HepG2 (cell line): ENCODE results near the gene KCNT1. TPM values are rescaled to one million over a fixed set of nuclear protein-coding genes. Genes with fewer than 3 reads are reported as not detected.

Experiments
- ATAC-seq: fragments of 200-7000 bp; cut with Tn5 transposase; 3 replicates; pipeline ENCODE4 v1.9.1; 2020; ENCODE audit warnings: mild to moderate bottlenecking, moderate library complexity
- Bru-seq: library from RNA; stranded (reverse); fragments of 400-500 nt; gene quantifications from one replicate; lab custom pipeline; 2021; lab: Mats Ljungman, UMichigan
- BruChase-seq, 2 experiments: library from RNA; stranded (reverse); fragments of 400-500 nt; gene quantifications; one replicate each; lab custom pipeline; 2021; lab: Mats Ljungman, UMichigan
- BruUV-seq: library from RNA; stranded (reverse); fragments of 400-500 nt; replicated peaks from 2 replicates; lab custom pipeline; 2021; lab: Mats Ljungman, UMichigan
- CTCF ChIA-PET: fragments of 300-600 bp; formaldehyde crosslinking; extraction: SDS; loops from one replicate; lab custom pipeline; 2021; ENCODE audit warnings: low total read pairs, inconsistent platforms, low intra/inter-chr PET ratio; lab: Yijun Ruan, JAX
- POLR2A ChIA-PET: fragments of 350-600 bp; sonication (Branson Sonifier 250); formaldehyde crosslinking; loops from one replicate; lab custom pipeline; 2020; ENCODE audit warnings: antibody characterized with exemption, inconsistent platforms; lab: Yijun Ruan, JAX
- DNase-seq: peaks from one replicate; pipeline ENCODE4 v3.0.0-alpha.2; 2015; ENCODE audit warnings: low spot score
- FAIRE-seq: peaks from 3 replicates; lab custom pipeline; 2011; peaks lifted over from hg19 to GRCh38; lab: Jason Lieb, UNC
- H2AFZ ChIP-seq: one replicate; pipeline ENCODE4 v1.6.1; 2011; ENCODE audit warnings: low read length, inconsistent platforms
- H3K27ac ChIP-seq: fragments of 300-600 bp; 3 replicates; pipeline ENCODE4 v1.8.0; 2011; ENCODE audit warnings: mixed run types, mild to moderate bottlenecking, mixed read lengths, low read length, inconsistent platforms; ENCODE audit not compliant: insufficient read depth; ENCODE audit errors: extremely low read length
- H3K27me3 ChIP-seq, 2 experiments: fragments of 200-600 bp in 1 of 2; 2 replicates in 1 of 2; 3 replicates in 1 of 2; pipeline versions ENCODE4 v1.6.0 to v1.8.0; 2011; ENCODE audit warnings: low read length in 2 of 2, mild to moderate bottlenecking in 2 of 2, moderate library complexity in 2 of 2, inconsistent platforms in 1 of 2; ENCODE audit not compliant: insufficient read depth in 2 of 2, control insufficient read depth in 1 of 2
- H3K36me3 ChIP-seq, 2 experiments: fragments of 200-600 bp in 1 of 2; replicated peaks in 1 of 2; 2 replicates in 1 of 2; 3 replicates in 1 of 2; pipeline versions ENCODE4 v1.5.1 to v1.8.0; 2011; ENCODE audit warnings: low read length in 2 of 2, inconsistent platforms in 1 of 2; ENCODE audit not compliant: insufficient read depth in 2 of 2, control insufficient read depth in 1 of 2
- H3K4me1 ChIP-seq: 2 replicates; pipeline ENCODE4 v1.5.1; 2012; ENCODE audit warnings: low read length, inconsistent platforms; ENCODE audit not compliant: insufficient read depth
- H3K4me2 ChIP-seq: 2 replicates; pipeline ENCODE4 v1.6.0; 2011; ENCODE audit warnings: low read depth, low read length, inconsistent platforms
- H3K4me3 ChIP-seq, 3 experiments: fragments of 200-600 bp in 1 of 3; sonication (generic), shearing (Covaris generic) in 1 of 3; replicated peaks in 1 of 3; 2 replicates each; pipeline ENCODE4 v1.5.1; 2011 to 2016; ENCODE audit warnings: low read length in 3 of 3, inconsistent platforms in 2 of 3, low read depth in 2 of 3, mild to moderate bottlenecking in 2 of 3, control low read depth in 1 of 3, mixed read lengths in 1 of 3; ENCODE audit not compliant: insufficient read depth in 1 of 3
- H3K79me2 ChIP-seq: one replicate; pipeline ENCODE4 v1.6.1; 2011; ENCODE audit warnings: low read length, inconsistent platforms; ENCODE audit not compliant: insufficient read depth
- H3K9ac ChIP-seq: 2 replicates; pipeline ENCODE4 v1.6.0; 2011; ENCODE audit warnings: mild to moderate bottlenecking, low read depth, low read length, inconsistent platforms; ENCODE audit not compliant: insufficient read depth
- H3K9me3 ChIP-seq: 2 replicates; pipeline ENCODE4 v1.5.1; 2012; ENCODE audit warnings: mild to moderate bottlenecking, low read length
- H4K20me1 ChIP-seq: 2 replicates; pipeline ENCODE4 v1.6.0; 2011; ENCODE audit warnings: inconsistent platforms, mild to moderate bottlenecking, low read length, moderate library complexity; ENCODE audit not compliant: insufficient read depth
- MAFG ChIP-seq: sonication (generic); formaldehyde crosslinking; IDR thresholded peaks from 2 replicates; pipeline ENCODE4 v1.5.1; 2020; ENCODE audit warnings: mild to moderate bottlenecking, missing genetic modification reagents
- MXI1 ChIP-seq: IDR thresholded peaks from 3 replicates; pipeline ENCODE4 v1.6.1; 2012; ENCODE audit warnings: low read depth, low read length, inconsistent platforms, borderline replicate concordance
- PAX8 ChIP-seq: sonication (generic); formaldehyde crosslinking; IDR thresholded peaks from 2 replicates; pipeline ENCODE4 v1.8.0; 2022; ENCODE audit warnings: mild to moderate bottlenecking, missing genetic modification reagents, borderline replicate concordance
- SALL1 ChIP-seq: sonication (generic); formaldehyde crosslinking; IDR thresholded peaks from 2 replicates; pipeline ENCODE4 v1.8.0; 2022; ENCODE audit warnings: mild to moderate bottlenecking, missing genetic modification reagents
- STAG1 ChIP-seq: sonication (generic); formaldehyde crosslinking; IDR thresholded peaks from 2 replicates; pipeline ENCODE4 v1.4.0; 2020; ENCODE audit warnings: missing genetic modification reagents
- SUZ12 ChIP-seq: fragments of 150-350 bp; IDR thresholded peaks from 2 replicates; pipeline ENCODE4 v1.6.1; 2014; ENCODE audit warnings: low read depth, low read length
- XRCC5 ChIP-seq: fragments of 200-400 bp; formaldehyde crosslinking; optimal IDR thresholded peaks from 2 replicates; pipeline ENCODE3; 2017; ENCODE audit warnings: mild to moderate bottlenecking, low read length
- ZNF687 ChIP-seq: sonication (generic); formaldehyde crosslinking; IDR thresholded peaks from 2 replicates; pipeline ENCODE4 v1.5.1; 2020; ENCODE audit warnings: mild to moderate bottlenecking, missing genetic modification reagents, moderate library complexity
- ZNF792 ChIP-seq: IDR thresholded peaks from 2 replicates; pipeline ENCODE4 v1.6.1; 2016
- WGBS: methylation state at CpG from one replicate; pipeline ENCODE4 v1.1.6; 2017; ENCODE audit warnings: low lambda C conversion rate; 5-methylcytosine and 5-hydroxymethylcytosine counted together
- in situ Hi-C: cut with HindIII; loops from 2 replicates; pipeline ENCODE4 v1.10.0; 2017; ENCODE audit warnings: low pct_unique_long_range_greater_than_20kb; ENCODE audit not compliant: extremely low pct_ligation_motif_present
- intact Hi-C: fragments of 100-400 bp; cut with micrococcal nuclease; formaldehyde crosslinking; loops from one replicate; pipeline ENCODE4 v1.10.0; 2022; ENCODE audit not compliant: unreplicated experiment
- long read RNA-seq, 2 experiments: library from RNA in 1 of 2; library from polyadenylated mRNA in 1 of 2; stranded (forward) in 1 of 2; unstranded in 1 of 2; transcript quantifications; one replicate each; pipeline ENCODE4 v2.0.0, GENCODE V29; 2019 to 2022
- polyA minus RNA-seq, 3 experiments: library from RNA; depleted of rRNA, polyadenylated mRNA; stranded (reverse); fragments of >200 nt; gene quantifications; 2 replicates each; pipeline ENCODE4 v1.2.3, GENCODE V29; 2011; ENCODE audit warnings: low replicate concordance in 1 of 3
- polyA plus RNA-seq, 8 experiments: library from polyadenylated mRNA; depleted of rRNA in 3 of 8; stranded (reverse) in 7 of 8; unstranded in 1 of 8; fragments of >200 nt; fragmentation: Illumina TruSeq in 4 of 8; extraction: Trizol in 4 of 8; gene quantifications; 2 replicates each; pipeline versions ENCODE4 v1.2.1 to v1.2.3, GENCODE V29; 2011 to 2016; ENCODE audit warnings: low read depth in 4 of 8, missing spikeins in 1 of 8, mixed read lengths in 1 of 8; ENCODE audit not compliant: insufficient read depth in 1 of 8
- total RNA-seq, 5 experiments: library from RNA; depleted of rRNA; stranded (reverse); fragments of >200 nt; fragmentation: Illumina TruSeq; extraction: Trizol; gene quantifications; 2 replicates each; pipeline ENCODE4 v1.2.3, GENCODE V29; 2016; ENCODE audit warnings: low read depth in 1 of 5
- TF ChIP-seq, protein P1 (sequence below): sonication (generic); formaldehyde crosslinking; IDR thresholded peaks from 2 replicates; pipeline ENCODE4 v1.9.0; 2021; ENCODE audit warnings: missing genetic modification reagents, mild to moderate bottlenecking, borderline replicate concordance
- TF ChIP-seq, protein P2 (sequence below): sonication (generic); formaldehyde crosslinking; IDR thresholded peaks from 2 replicates; pipeline ENCODE4 v1.4.0; 2020; ENCODE audit warnings: missing genetic modification reagents, mild to moderate bottlenecking, borderline replicate concordance

The KCNT1 gene
- total RNA-seq (2016; rRNA removed; fragmentation: Illumina TruSeq; extraction: Trizol) (not detected in 2 replicates), polyA plus RNA-seq (2011; rRNA removed) (not detected in 2 replicates), polyA minus RNA-seq (2011; rRNA and poly(A)+ RNA removed; ENCODE audit: low replicate concordance) (not detected in 2 replicates), Bru-seq, nascent RNA (not detected), BruChase-seq, experiment 1, labeled RNA remaining after a 6-hour chase (not detected), BruChase-seq, experiment 2, labeled RNA remaining after a 2-hour chase (not detected)
- total RNA-seq (2016; cell fraction: cytosol; rRNA removed; fragmentation: Illumina TruSeq; extraction: Trizol; ENCODE audit: low read depth) = not detected in 2 replicates
- not detected in 2 replicates for total RNA-seq (2016; cell fraction: insoluble cytoplasmic fraction; rRNA removed; fragmentation: Illumina TruSeq; extraction: Trizol)
- not detected in 2 replicates for total RNA-seq (2016; cell fraction: membrane; rRNA removed; fragmentation: Illumina TruSeq; extraction: Trizol)
- total RNA-seq (2016; cell fraction: nucleus; rRNA removed; fragmentation: Illumina TruSeq; extraction: Trizol) = not detected in 2 replicates
- polyA plus RNA-seq (2011; cell fraction: cytosol; rRNA removed) = not detected in 2 replicates
- polyA plus RNA-seq (2011; cell fraction: nucleus; rRNA removed) = not detected in 2 replicates
- polyA plus RNA-seq (2012) = 0.04 and 0.12 TPM in 2 replicates
- not detected in 2 replicates for polyA plus RNA-seq (2016; cell fraction: cytosol; fragmentation: Illumina TruSeq; extraction: Trizol; ENCODE audit: low read depth)
- polyA plus RNA-seq (2016; cell fraction: insoluble cytoplasmic fraction; fragmentation: Illumina TruSeq; extraction: Trizol; ENCODE audit: low read depth) = not detected in 2 replicates
- polyA plus RNA-seq (2016; cell fraction: membrane; fragmentation: Illumina TruSeq; extraction: Trizol; ENCODE audit: low read depth) = not detected in 2 replicates
- not detected in 2 replicates for polyA plus RNA-seq (2016; cell fraction: nucleus; fragmentation: Illumina TruSeq; extraction: Trizol; ENCODE audit: insufficient read depth, low read depth)
- not detected in 2 replicates for polyA minus RNA-seq (2011; cell fraction: cytosol; rRNA and poly(A)+ RNA removed)
- not detected in 2 replicates for polyA minus RNA-seq (2011; cell fraction: nucleus; rRNA and poly(A)+ RNA removed)
- long read RNA-seq, experiment 1 = 0 reads
- long read RNA-seq, experiment 2 = 0 reads

DNA sequence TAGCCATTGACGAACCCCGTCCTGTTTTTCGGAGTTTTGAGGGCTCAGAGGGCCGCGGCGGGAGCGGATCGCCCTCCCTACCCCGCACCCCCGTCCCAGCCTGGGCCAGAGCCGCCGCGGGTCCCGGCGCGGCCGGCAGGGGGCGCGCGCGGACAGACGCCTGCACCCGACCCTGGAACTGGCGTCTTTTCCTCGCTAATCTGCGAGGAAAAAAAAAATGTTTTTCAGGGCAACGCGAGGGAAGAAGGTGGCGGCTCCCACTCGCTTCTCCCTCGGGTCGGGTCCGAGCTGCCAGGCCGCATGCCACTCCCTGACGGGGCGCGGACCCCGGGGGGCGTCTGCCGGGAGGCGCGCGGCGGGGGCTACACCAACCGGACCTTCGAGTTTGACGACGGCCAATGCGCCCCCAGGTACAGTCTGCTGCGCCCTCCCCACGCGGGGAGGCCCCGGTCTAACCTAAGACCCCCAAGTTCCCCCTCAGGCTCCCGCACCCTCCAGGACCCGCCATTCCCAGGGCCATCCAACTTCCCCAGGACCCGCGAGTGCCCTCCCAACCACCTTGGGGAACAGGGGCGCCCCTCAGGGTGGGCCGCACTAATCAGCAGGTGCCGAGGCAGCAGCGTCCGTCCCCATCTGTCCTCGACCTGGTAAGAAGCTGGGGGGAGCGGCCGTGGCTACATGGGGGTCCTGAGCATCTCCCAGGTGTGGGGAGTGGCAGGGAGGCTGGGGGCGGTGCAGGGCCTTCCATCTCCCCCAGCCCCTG lies at the start of gene KCNT1:
TSS of gene KCNT1 (plus strand) at position 227 of the 763 bp plus-strand sequence. CDS start at position 301, 74 bp downstream.
- CTCF ChIA-PET = no interaction called here
- ATAC-seq = peak; percentile 70
- Histone ChIP-seq H3K79me2 (no peaks in the 10 kb centered on the region), H3K27me3 (peaks cover 16 to 75% of the 10 kb centered on the region in 2 experiments; a peak in 4 of 5 replicates), H3K4me1 (no peaks in the 10 kb centered on the region), H3K9ac (no peak within 1 kb of the TSS), H3K36me3 (no peaks in the 10 kb centered on the region), H2AFZ (no peak within 1 kb of the TSS), H4K20me1 (0 out of 2 replicates have a peak, but pooled peaks cover 4% of the 10 kb centered on the region), H3K9me3 (no peaks in the 10 kb centered on the region), H3K4me3 (peak within 1 kb of the TSS in 1 of 3 experiments; percentile 23; a peak in 1 of 6 replicates), H3K4me2 (no peak within 1 kb of the TSS), H3K27ac (no peak within 1 kb of the TSS)
- POLR2A ChIA-PET = no interaction called here
- no TSS peak for BruUV-seq
- in situ Hi-C loops (no loop called here), intact Hi-C loops (no loop called here)
- FAIRE-seq = no peak
- 8% methylated on average over 11 of the region's 66 CpGs for WGBS
- no peak for DNase-seq
- TF ChIP-seq SALL1 (CRISPR knock-in tag) = peak; percentile 30; the same call in 1 of the 2 replicates
- TF ChIP-seq XRCC5 = peak; percentile 74
- peak; percentile 50 for TF ChIP-seq STAG1
- peak; percentile 11; the same call in 1 of the 2 replicates for TF ChIP-seq SUZ12
- TF ChIP-seq, protein P1, sequence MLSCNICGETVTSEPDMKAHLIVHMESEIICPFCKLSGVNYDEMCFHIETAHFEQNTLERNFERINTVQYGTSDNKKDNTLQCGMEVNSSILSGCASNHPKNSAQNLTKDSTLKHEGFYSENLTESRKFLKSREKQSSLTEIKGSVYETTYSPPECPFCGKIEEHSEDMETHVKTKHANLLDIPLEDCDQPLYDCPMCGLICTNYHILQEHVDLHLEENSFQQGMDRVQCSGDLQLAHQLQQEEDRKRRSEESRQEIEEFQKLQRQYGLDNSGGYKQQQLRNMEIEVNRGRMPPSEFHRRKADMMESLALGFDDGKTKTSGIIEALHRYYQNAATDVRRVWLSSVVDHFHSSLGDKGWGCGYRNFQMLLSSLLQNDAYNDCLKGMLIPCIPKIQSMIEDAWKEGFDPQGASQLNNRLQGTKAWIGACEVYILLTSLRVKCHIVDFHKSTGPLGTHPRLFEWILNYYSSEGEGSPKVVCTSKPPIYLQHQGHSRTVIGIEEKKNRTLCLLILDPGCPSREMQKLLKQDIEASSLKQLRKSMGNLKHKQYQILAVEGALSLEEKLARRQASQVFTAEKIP = no peak
- TF ChIP-seq ZNF687 = peak; percentile 30; the same call in 1 of the 2 replicates
- no peak for TF ChIP-seq ZNF792 (CRISPR knock-in tag)
- TF ChIP-seq, protein P2, sequence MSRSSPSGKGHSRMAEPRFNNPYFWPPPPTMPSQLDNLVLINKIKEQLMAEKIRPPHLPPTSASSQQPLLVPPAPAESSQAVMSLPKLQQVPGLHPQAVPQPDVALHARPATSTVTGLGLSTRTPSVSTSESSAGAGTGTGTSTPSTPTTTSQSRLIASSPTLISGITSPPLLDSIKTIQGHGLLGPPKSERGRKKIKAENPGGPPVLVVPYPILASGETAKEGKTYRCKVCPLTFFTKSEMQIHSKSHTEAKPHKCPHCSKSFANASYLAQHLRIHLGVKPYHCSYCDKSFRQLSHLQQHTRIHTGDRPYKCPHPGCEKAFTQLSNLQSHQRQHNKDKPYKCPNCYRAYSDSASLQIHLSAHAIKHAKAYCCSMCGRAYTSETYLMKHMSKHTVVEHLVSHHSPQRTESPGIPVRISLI (CRISPR knock-in tag) = peak; percentile 47; the same call in 1 of the 2 replicates
- TF ChIP-seq PAX8 (CRISPR knock-in tag) = no peak
- TF ChIP-seq MXI1 = 0 out of 3 replicates have a peak, but pooled peaks have one; percentile 19
- TF ChIP-seq MAFG (CRISPR knock-in tag) = no peak
